ENCODE measurements around the gene KCND3.

- TF ChIP-seq, protein P1, sequence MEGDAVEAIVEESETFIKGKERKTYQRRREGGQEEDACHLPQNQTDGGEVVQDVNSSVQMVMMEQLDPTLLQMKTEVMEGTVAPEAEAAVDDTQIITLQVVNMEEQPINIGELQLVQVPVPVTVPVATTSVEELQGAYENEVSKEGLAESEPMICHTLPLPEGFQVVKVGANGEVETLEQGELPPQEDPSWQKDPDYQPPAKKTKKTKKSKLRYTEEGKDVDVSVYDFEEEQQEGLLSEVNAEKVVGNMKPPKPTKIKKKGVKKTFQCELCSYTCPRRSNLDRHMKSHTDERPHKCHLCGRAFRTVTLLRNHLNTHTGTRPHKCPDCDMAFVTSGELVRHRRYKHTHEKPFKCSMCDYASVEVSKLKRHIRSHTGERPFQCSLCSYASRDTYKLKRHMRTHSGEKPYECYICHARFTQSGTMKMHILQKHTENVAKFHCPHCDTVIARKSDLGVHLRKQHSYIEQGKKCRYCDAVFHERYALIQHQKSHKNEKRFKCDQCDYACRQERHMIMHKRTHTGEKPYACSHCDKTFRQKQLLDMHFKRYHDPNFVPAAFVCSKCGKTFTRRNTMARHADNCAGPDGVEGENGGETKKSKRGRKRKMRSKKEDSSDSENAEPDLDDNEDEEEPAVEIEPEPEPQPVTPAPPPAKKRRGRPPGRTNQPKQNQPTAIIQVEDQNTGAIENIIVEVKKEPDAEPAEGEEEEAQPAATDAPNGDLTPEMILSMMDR (conservative IDR thresholded peaks at IDR 0.05; ENCODE audit: low read length), result no peak
- no peak for TF ChIP-seq EZH2phosphoT487 (IDR thresholded peaks at IDR 0.05; ENCODE audit: borderline replicate concordance)
Observed at GRCh38 chr1:111798580-111798979, 190.9 kb downstream of the KCND3 start.
